Psoas muscle (tissue), 8 donors: ENCODE results near the gene DPH7. TPM values are rescaled to one million over a fixed set of nuclear protein-coding genes. Genes with fewer than 3 reads are reported as not detected.

Source experiments
- ATAC-seq, 4 donors: fragments of 200-7000 bp; cut with Tn5 transposase; one replicate each; pipeline ENCODE4 v1.9.1; 2020; ENCODE audit warnings: moderate library complexity in 3 of 4, mild to moderate bottlenecking in 2 of 4
- DNase-seq, 2 donors: peaks; one replicate each; pipeline ENCODE4 v3.0.0-alpha.2; 2020
- H3K27ac ChIP-seq: fragments of 200-600 bp; one replicate; pipeline ENCODE4 v1.8.0; 2022
- H3K27me3 ChIP-seq, 3 donors: fragments of 200-600 bp in 1 of 3; one replicate each; pipeline versions ENCODE4 v1.6.1 to v1.8.0; 2013 to 2022; ENCODE audit warnings: low read length in 2 of 3, mild to moderate bottlenecking in 2 of 3, moderate library complexity in 1 of 3; ENCODE audit not compliant: insufficient read depth in 3 of 3
- H3K36me3 ChIP-seq, 2 donors: fragments of 200-600 bp in 1 of 2; one replicate each; pipeline versions ENCODE4 v1.6.1 to v1.8.0; 2013 to 2022; ENCODE audit warnings: low read depth in 1 of 2, mild to moderate bottlenecking in 1 of 2, moderate library complexity in 1 of 2; ENCODE audit not compliant: insufficient read depth in 1 of 2
- H3K4me1 ChIP-seq: fragments of 200-600 bp; one replicate; pipeline ENCODE4 v1.8.0; 2022
- H3K4me3 ChIP-seq: fragments of 200-600 bp; one replicate; pipeline ENCODE4 v1.8.0; 2022; ENCODE audit warnings: mild to moderate bottlenecking
- H3K9me3 ChIP-seq: fragments of 200-600 bp; one replicate; pipeline ENCODE4 v1.8.0; 2022
- WGBS, 3 donors: extraction: QIAGEN DNeasy Blood & Tissue Kit; methylation state at CpG; one replicate each; pipeline versions ENCODE4 v1.1.6 to v1.1.7; 2013; 5-methylcytosine and 5-hydroxymethylcytosine counted together
- intact Hi-C, 2 donors: fragments of 100-400 bp; cut with DNase I; formaldehyde crosslinking; loops; one replicate each; pipeline versions ENCODE4 v1.11.0 to v1.14.2; 2022
- polyA plus RNA-seq, 3 donors: library from polyadenylated mRNA; stranded (reverse); fragments of 200-250 nt; gene quantifications; one replicate each; pipeline ENCODE4 v1.2.3, GENCODE V29; 2013
- total RNA-seq, 4 donors: library from RNA; stranded (reverse); fragmentation: NEBNext Ultra II Directional in 2 of 4; extraction: Animal tissue kit (Norgen Biotek cat#: 25700) in 2 of 4; gene quantifications; one replicate each; pipeline versions ENCODE4 v1.2.1 to v1.2.4, GENCODE V29; 2021 to 2023
- TF ChIP-seq, protein P1 (sequence below): fragments of 200-600 bp; IDR thresholded peaks from one replicate; pipeline ENCODE4 v1.8.0; 2022; ENCODE audit warnings: antibody characterized with exemption
- donor health status: healthy with polysubstance abuse.
- donor health status: DM: no; HTN: no; CAD: no; lungs with moderate emphysema.
- donor health status: Bipolar disorder and iron deficiency.
- donor health status: healthy.
- donor health status: DM: yes; HTN: yes; CAD: no.
- donor health status: DM: no; HTN: no; CAD: no.
- donor health status: DM: no; HTN: no; CAD: no.
- donor health status: DM: yes; HTN: yes; CAD: no.

The DPH7 gene
- total and polyA plus RNA-seq, 7 donors, result 9.1 to 17.8 (median 14.1) TPM

DNA sequence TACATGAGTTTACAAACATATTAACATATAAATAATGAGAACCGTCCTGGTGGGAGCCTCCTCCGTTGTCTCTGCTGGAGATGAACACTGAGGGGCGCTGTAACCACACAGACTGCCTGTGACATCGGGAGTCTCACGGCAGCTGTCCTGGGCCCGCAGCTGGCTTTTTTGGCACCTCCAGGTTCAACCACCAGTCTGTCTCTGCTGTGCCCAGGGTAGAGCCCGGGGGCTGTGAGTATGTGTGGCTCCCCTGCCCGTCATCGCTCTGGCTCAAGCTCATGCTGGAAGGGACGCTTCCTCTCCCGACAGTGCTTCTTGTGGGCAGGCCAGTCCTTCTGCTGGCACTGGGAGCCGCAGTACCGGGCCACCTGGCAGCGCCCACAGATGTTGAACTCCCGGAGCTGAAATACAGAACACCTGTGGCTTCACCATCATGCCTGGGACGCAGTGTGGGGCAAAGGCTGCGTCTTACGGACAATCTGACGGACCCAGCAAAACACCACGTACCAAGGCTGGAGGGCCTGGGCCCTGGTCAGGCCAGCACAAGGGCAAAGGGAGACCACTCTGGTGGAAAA is 3.6 kb upstream of the DPH7 start:
- WGBS, 3 donors, result 54 to 62% (median 57%) methylated on average over 20 of the region's 20 CpGs
- no peaks in the 10 kb centered on the region for H3K27me3 ChIP-seq
- H3K9me3 ChIP-seq, result no peaks in the 10 kb centered on the region
- peak; percentile 17 to 36 (median 32) for ATAC-seq
- peaks cover 14% of the 10 kb centered on the region for H3K4me1 ChIP-seq
- peak; percentile 46 to 71 for DNase-seq
- TF ChIP-seq, protein P1, sequence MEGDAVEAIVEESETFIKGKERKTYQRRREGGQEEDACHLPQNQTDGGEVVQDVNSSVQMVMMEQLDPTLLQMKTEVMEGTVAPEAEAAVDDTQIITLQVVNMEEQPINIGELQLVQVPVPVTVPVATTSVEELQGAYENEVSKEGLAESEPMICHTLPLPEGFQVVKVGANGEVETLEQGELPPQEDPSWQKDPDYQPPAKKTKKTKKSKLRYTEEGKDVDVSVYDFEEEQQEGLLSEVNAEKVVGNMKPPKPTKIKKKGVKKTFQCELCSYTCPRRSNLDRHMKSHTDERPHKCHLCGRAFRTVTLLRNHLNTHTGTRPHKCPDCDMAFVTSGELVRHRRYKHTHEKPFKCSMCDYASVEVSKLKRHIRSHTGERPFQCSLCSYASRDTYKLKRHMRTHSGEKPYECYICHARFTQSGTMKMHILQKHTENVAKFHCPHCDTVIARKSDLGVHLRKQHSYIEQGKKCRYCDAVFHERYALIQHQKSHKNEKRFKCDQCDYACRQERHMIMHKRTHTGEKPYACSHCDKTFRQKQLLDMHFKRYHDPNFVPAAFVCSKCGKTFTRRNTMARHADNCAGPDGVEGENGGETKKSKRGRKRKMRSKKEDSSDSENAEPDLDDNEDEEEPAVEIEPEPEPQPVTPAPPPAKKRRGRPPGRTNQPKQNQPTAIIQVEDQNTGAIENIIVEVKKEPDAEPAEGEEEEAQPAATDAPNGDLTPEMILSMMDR, result peak; percentile 49
- no peak overlapping the region for H3K4me3 ChIP-seq
- H3K27ac ChIP-seq, result peak overlapping the region; percentile 41
- peaks cover 3 to 61% of the 10 kb centered on the region in 2 donors for H3K36me3 ChIP-seq
- intact Hi-C loops, result no loop called here

DNA sequence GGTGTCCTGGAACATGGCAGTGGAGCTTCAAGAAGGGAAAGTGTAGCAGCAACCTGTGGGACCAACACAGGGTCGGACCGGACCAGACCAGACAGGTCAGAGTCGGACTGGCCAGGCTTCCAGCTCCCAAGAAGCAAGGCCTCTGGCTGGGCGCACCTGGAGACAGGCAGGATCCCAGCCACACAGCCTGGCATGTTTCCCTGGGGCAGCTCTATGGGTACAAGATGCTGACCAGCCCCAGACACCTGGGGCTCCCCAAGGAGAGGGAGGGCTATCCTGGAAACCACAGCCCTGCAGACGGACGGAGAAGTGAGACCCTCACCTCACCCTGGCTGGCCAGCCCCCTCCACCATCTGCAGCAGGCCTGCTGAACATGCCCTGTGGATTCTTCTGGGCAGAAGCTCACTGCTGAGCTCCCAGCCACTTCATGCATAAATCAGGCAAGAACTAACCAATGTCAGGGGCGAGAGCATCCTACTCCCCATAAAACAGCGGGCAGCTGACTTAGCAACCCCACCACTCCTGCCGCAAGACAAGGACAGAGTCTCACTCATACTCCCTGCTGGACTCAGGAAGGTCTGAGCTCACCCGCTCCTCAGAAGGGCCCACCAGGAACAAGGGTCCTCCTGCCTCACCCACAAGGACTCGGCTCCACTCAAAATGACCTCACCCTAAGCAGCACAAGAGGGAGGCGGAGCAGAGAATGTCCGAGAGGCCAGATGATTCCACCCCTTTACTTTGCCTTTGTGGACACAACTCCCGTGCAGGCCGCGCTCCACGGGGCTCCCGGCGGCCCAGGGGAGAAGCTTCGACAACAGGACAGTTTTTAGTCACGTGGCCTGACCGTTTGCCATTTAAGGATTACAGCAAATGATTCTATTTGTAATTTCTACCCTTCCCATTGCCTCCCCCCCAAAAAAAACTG is 2.9 kb upstream of the DPH7 start:
- peaks cover 22% of the 10 kb centered on the region for H3K4me1 ChIP-seq
- no peaks in the 10 kb centered on the region for H3K9me3 ChIP-seq
- no peak overlapping the region for H3K27ac ChIP-seq
- WGBS, 3 donors, result 83 to 92% (median 88%) methylated on average over 21 to 22 of the region's 22 CpGs
- peaks cover 3 to 55% of the 10 kb centered on the region in 2 donors for H3K36me3 ChIP-seq
- TF ChIP-seq, protein P1, result no peak
- no peak overlapping the region for H3K4me3 ChIP-seq
- intact Hi-C loops, result no loop called here
- no peak for ATAC-seq
- H3K27me3 ChIP-seq, result no peaks in the 10 kb centered on the region
- no peak for DNase-seq

GRCh38 chr9:137580954-137581322 is 2.2 kb upstream of the DPH7 start:
- peaks cover 3 to 55% of the 10 kb centered on the region in 2 donors for H3K36me3 ChIP-seq
- ATAC-seq (no peak), DNase-seq (no peak)
- TF ChIP-seq, protein P1, result no peak
- no peaks in the 10 kb centered on the region for H3K27me3 ChIP-seq
- no peak overlapping the region for H3K27ac ChIP-seq
- H3K9me3 ChIP-seq, result no peaks in the 10 kb centered on the region
- H3K4me3 ChIP-seq, result no peak overlapping the region
- H3K4me1 ChIP-seq, result peaks cover 27% of the 10 kb centered on the region
- 89 to 94% (median 92%) methylated on average over 4 of the region's 4 CpGs for WGBS, 3 donors
- intact Hi-C loops, result no loop called here

GRCh38 chr9:137580209-137580953 is 1.7 kb upstream of the DPH7 start:
- TF ChIP-seq, protein P1, result no peak
- WGBS, 3 donors, result 87 to 91% (median 89%) methylated on average over 22 to 23 of the region's 23 CpGs
- Histone ChIP-seq H3K27ac (no peak overlapping the region), H3K9me3 (no peaks in the 10 kb centered on the region), H3K4me1 (peaks cover 33% of the 10 kb centered on the region), H3K27me3 (no peaks in the 10 kb centered on the region), H3K36me3 (peaks cover 3 to 55% of the 10 kb centered on the region in 2 donors), H3K4me3 (no peak overlapping the region)
- ATAC-seq (no peak), DNase-seq (no peak)
- intact Hi-C loops, result no loop called here
